ENCODE results near the gene BAX. TPM values are rescaled to one million over a fixed set of nuclear protein-coding genes. Genes with fewer than 3 reads are reported as not detected.

The BAX gene
- total RNA-seq, 4 donors from 2014 or later = 31.4 to 61.2 (median 38.4) TPM

GRCh38 chr19:48958006-48958405 lies 3.3 kb downstream of the BAX start:
- TF ChIP-seq CTCF (IDR thresholded peaks at IDR 0.05) (no peak), POLR2A (IDR thresholded peaks at IDR 0.05) (no peak), EP300 (IDR thresholded peaks at IDR 0.05) (no peak)
- 97% methylated on average over 8 of the region's 8 CpGs for WGBS, 2 donors

GRCh38 chr19:48959341-48960239 lies 4.9 kb downstream of the BAX start:
- H3K9me3 ChIP-seq = no peaks in the 10 kb centered on the region
- peaks cover 0 to 23% (median 0%) of the 10 kb centered on the region in 3 donors for H3K36me3 ChIP-seq
- peaks cover 0 to 43% (median 32%) of the 10 kb centered on the region in 4 donors for H3K4me1 ChIP-seq
- no peak for DNase-seq (ENCODE audit: low spot score in 2 of 2)
- 79 to 80% methylated on average over 16 of the region's 16 CpGs for WGBS, 2 donors
- H3K27ac ChIP-seq = peak overlapping the region in 1 of 4 donors; percentile 92
- TF ChIP-seq CTCF (IDR thresholded peaks at IDR 0.05) (no peak), EP300 (IDR thresholded peaks at IDR 0.05) (no peak), POLR2A (IDR thresholded peaks at IDR 0.05) (no peak)
- H3K4me3 ChIP-seq = no peak overlapping the region
- no peaks in the 10 kb centered on the region for H3K27me3 ChIP-seq

More at GRCh38 chr19:48958006-48958405, 3.3 kb downstream of the BAX start:
- H3K27ac ChIP-seq = no peak overlapping the region
- peaks cover 0 to 23% (median 0%) of the 10 kb centered on the region in 3 donors for H3K36me3 ChIP-seq
- no peaks in the 10 kb centered on the region for H3K27me3 ChIP-seq
- peaks cover 0 to 34% (median 18%) of the 10 kb centered on the region in 4 donors for H3K4me1 ChIP-seq
- no peak for DNase-seq (ENCODE audit: low spot score in 2 of 2)
- no peak overlapping the region for H3K4me3 ChIP-seq
- no peaks in the 10 kb centered on the region for H3K9me3 ChIP-seq

- H3K27ac ChIP-seq = peak overlapping the region in 2 of 4 donors; percentile 92 to 97
- DNase-seq (ENCODE audit: low spot score in 2 of 2) = no peak
- no peaks in the 10 kb centered on the region for H3K27me3 ChIP-seq
- no peaks in the 10 kb centered on the region for H3K9me3 ChIP-seq
- TF ChIP-seq EP300 (IDR thresholded peaks at IDR 0.05) = no peak
- TF ChIP-seq CTCF (IDR thresholded peaks at IDR 0.05) = no peak
- TF ChIP-seq POLR2A (IDR thresholded peaks at IDR 0.05) = no peak
- no peak overlapping the region for H3K4me3 ChIP-seq
- peaks cover 0 to 24% (median 0%) of the 10 kb centered on the region in 3 donors for H3K36me3 ChIP-seq
- H3K4me1 ChIP-seq = peaks cover 0 to 36% (median 24%) of the 10 kb centered on the region in 4 donors
- 80 to 82% methylated on average over 19 of the region's 19 CpGs for WGBS, 2 donors
These were observed 6.5 kb downstream of the BAX start for GRCh38 chr19:48961051-48961649.

- no peak overlapping the region for H3K4me3 ChIP-seq
- peaks cover 0 to 38% (median 27%) of the 10 kb centered on the region in 4 donors for H3K4me1 ChIP-seq
- H3K36me3 ChIP-seq = peaks cover 0 to 25% (median 0%) of the 10 kb centered on the region in 3 donors
- TF ChIP-seq POLR2A (IDR thresholded peaks at IDR 0.05) (no peak), CTCF (IDR thresholded peaks at IDR 0.05) (no peak), EP300 (IDR thresholded peaks at IDR 0.05) (no peak)
- WGBS, 2 donors = 78 to 79% methylated on average over 12 of the region's 12 CpGs
- no peak for DNase-seq (ENCODE audit: low spot score in 2 of 2)
- H3K9me3 ChIP-seq = no peaks in the 10 kb centered on the region
- H3K27me3 ChIP-seq = no peaks in the 10 kb centered on the region
- peak overlapping the region; percentile 92 to 97 (median 96) for H3K27ac ChIP-seq
These were observed 7.0 kb downstream of the BAX start for GRCh38 chr19:48961673-48962028.

All from tibial nerve (tissue), 4 donors.